ENCODE measurements around the gene MED9. TPM values are rescaled to one million over a fixed set of nuclear protein-coding genes. Genes with fewer than 3 reads are reported as not detected.

Gene MED9
- total RNA-seq, 1 experiment from 2014 or later, result 28.3 TPM

- Histone ChIP-seq H3K9me3 (ENCODE audit: low read length) (no peaks in the 10 kb centered on the region), H2AFZ (ENCODE audit: low read length) (no peak overlapping the region), H3K79me2 (ENCODE audit: low read length) (peaks cover 6% of the 10 kb centered on the region; the same call in 1 of the 2 replicates), H3K9me2 (replicated peaks; ENCODE audit: low read length) (no peaks in the 10 kb centered on the region), H3K4me1 (ENCODE audit: insufficient read depth, low read length) (peaks cover 17% of the 10 kb centered on the region), H3K4me2 (ENCODE audit: low read length) (no peak overlapping the region), H3F3A (ENCODE audit: low read length, unreplicated experiment) (no peaks in the 10 kb centered on the region), H3K9ac (ENCODE audit: low read length) (no peak overlapping the region), H3K27ac (ENCODE audit: low read length) (no peak overlapping the region), H4K20me1 (ENCODE audit: low read length) (peaks cover 12% of the 10 kb centered on the region; the same call in 1 of the 2 replicates), H3K4me3 (ENCODE audit: low read length) (no peak overlapping the region), H3K27me3 (ENCODE audit: low read length) (no peaks in the 10 kb centered on the region), H3K36me3 (ENCODE audit: low read depth, low read length) (peaks cover 34% of the 10 kb centered on the region; the same call in 1 of the 2 replicates)
- BruUV-seq (replicated peaks), result no TSS peak
- ChIA-PET POLR2A (ENCODE audit: unreplicated experiment) (no interaction called here), CTCF (no interaction called here)
- intact Hi-C loops (cut with micrococcal nuclease), result loop anchor here (10.0 kb wide), 1 partner anchor 76 kb away; no protein-coding TSS in a partner anchor
- DNase-seq (no peak), ATAC-seq (no peak)
- TF ChIP-seq EZH2 (IDR thresholded peaks at IDR 0.05; ENCODE audit: low read length, unreplicated experiment), result no peak
- TF ChIP-seq CTCF (conservative IDR thresholded peaks at IDR 0.05; ENCODE audit: low read depth, low read length), result no peak
- no peak for TF ChIP-seq EZH2phosphoT487 (IDR thresholded peaks at IDR 0.05; ENCODE audit: borderline replicate concordance, low read length)
These were observed 14.3 kb downstream of the MED9 start for GRCh38 chr17:17491031-17491471.

- DNase-seq, result no peak
- Histone ChIP-seq H4K20me1 (ENCODE audit: low read length) (peaks cover 12% of the 10 kb centered on the region; the same call in 1 of the 2 replicates), H3K4me2 (ENCODE audit: low read length) (no peak overlapping the region), H2AFZ (ENCODE audit: low read length) (no peak overlapping the region), H3K9ac (ENCODE audit: low read length) (no peak overlapping the region), H3K79me2 (ENCODE audit: low read length) (peaks cover 6% of the 10 kb centered on the region; the same call in 1 of the 2 replicates), H3K4me3 (ENCODE audit: low read length) (no peak overlapping the region), H3K9me2 (replicated peaks; ENCODE audit: low read length) (no peaks in the 10 kb centered on the region), H3K9me3 (ENCODE audit: low read length) (no peaks in the 10 kb centered on the region), H3K4me1 (ENCODE audit: insufficient read depth, low read length) (peaks cover 17% of the 10 kb centered on the region), H3F3A (ENCODE audit: low read length, unreplicated experiment) (no peaks in the 10 kb centered on the region), H3K27ac (ENCODE audit: low read length) (no peak overlapping the region), H3K36me3 (ENCODE audit: low read depth, low read length) (peaks cover 34% of the 10 kb centered on the region; the same call in 1 of the 2 replicates), H3K27me3 (ENCODE audit: low read length) (no peaks in the 10 kb centered on the region)
- POLR2A ChIA-PET (ENCODE audit: unreplicated experiment), result no interaction called here
- BruUV-seq (replicated peaks), result no TSS peak
- CTCF ChIA-PET, result no interaction called here
- no peak for ATAC-seq
- no peak for TF ChIP-seq EZH2 (IDR thresholded peaks at IDR 0.05; ENCODE audit: low read length, unreplicated experiment)
- no peak for TF ChIP-seq EZH2phosphoT487 (IDR thresholded peaks at IDR 0.05; ENCODE audit: borderline replicate concordance, low read length)
- TF ChIP-seq CTCF (conservative IDR thresholded peaks at IDR 0.05; ENCODE audit: low read depth, low read length), result no peak
- intact Hi-C loops (cut with micrococcal nuclease), result loop anchor here (10.0 kb wide), 1 partner anchor 77 kb away; no protein-coding TSS in a partner anchor
These were observed 14.8 kb downstream of the MED9 start for GRCh38 chr17:17491546-17491988.

GRCh38 chr17:17492085-17492484, 15.3 kb downstream of the MED9 start:
- H4K20me1 ChIP-seq (ENCODE audit: low read length), result peaks cover 12% of the 10 kb centered on the region; the same call in 1 of the 2 replicates
- H3F3A ChIP-seq (ENCODE audit: low read length, unreplicated experiment), result no peaks in the 10 kb centered on the region
- H3K4me2 ChIP-seq (ENCODE audit: low read length), result no peak overlapping the region
- peaks cover 6% of the 10 kb centered on the region; the same call in 1 of the 2 replicates for H3K79me2 ChIP-seq (ENCODE audit: low read length)
- DNase-seq (no peak), ATAC-seq (no peak)
- intact Hi-C loops (cut with micrococcal nuclease), result loop anchor here (10.0 kb wide), 1 partner anchor 77 kb away; no protein-coding TSS in a partner anchor
- no peaks in the 10 kb centered on the region for H3K9me2 ChIP-seq (replicated peaks; ENCODE audit: low read length)
- CTCF ChIA-PET, result no interaction called here
- no peak for TF ChIP-seq EZH2phosphoT487 (IDR thresholded peaks at IDR 0.05; ENCODE audit: borderline replicate concordance, low read length)
- no peak overlapping the region for H3K4me3 ChIP-seq (ENCODE audit: low read length)
- POLR2A ChIA-PET (ENCODE audit: unreplicated experiment), result no interaction called here
- no peaks in the 10 kb centered on the region for H3K9me3 ChIP-seq (ENCODE audit: low read length)
- H3K27ac ChIP-seq (ENCODE audit: low read length), result no peak overlapping the region
- no peak overlapping the region for H2AFZ ChIP-seq (ENCODE audit: low read length)
- H3K36me3 ChIP-seq (ENCODE audit: low read depth, low read length), result peaks cover 34% of the 10 kb centered on the region; the same call in 1 of the 2 replicates
- H3K9ac ChIP-seq (ENCODE audit: low read length), result no peak overlapping the region
- BruUV-seq (replicated peaks), result no TSS peak
- H3K27me3 ChIP-seq (ENCODE audit: low read length), result no peaks in the 10 kb centered on the region
- peaks cover 17% of the 10 kb centered on the region for H3K4me1 ChIP-seq (ENCODE audit: insufficient read depth, low read length)

All from PC-3 (cell line).